ENCODE data around the gene PRKAG1.

The PRKAG1 gene

GRCh38 chr12:48960834-48961233, 57.7 kb downstream of the PRKAG1 start:
- DNase-seq = no peak

- DNase-seq = no peak
Observed at GRCh38 chr12:48958049-48958388, 60.6 kb downstream of the PRKAG1 start.

DNA sequence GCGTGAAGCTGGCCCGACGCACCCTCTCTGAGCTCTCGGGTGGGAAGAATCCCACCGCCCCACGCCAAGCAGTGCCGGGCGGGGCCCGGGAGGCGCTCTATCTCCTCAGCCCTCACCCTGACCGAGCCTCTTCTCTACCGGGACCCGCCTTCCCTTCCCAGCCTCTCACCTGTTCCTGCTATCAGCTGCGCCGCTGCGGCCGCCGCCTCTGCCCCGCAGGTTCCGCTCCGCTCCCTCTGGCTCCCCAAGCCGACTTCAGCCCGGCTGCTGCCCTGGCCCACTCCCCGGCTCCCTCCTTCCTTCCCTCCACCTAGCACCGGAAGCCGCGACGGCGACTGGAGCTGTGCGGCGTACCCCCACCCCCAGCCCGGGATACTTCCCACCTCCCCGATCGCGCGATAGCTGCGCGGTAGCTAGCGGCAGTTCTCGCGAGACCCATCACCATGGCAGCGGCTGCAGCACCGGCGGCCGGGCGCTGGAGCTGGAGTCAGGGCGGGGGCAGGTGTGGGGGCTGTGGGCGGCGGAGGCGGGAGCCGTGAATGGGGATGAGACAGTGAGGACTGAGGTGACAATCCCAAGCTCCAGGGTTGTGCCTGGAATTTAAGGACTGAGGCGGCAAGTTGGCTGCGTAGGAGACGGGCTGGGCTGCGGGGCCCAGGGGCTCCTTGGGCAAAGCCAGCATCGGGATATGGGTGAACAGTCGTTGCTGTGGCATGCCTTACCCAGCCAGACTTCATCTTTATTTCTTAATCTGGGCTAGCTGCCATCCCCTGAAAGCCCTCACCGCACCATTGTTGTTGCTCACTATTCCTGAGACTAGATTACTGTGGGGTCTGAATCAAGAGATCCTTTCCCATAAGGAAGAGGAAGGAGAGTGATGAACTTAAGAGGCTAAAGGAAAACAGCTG, 61.2 kb downstream of the PRKAG1 start, which contains the start of gene ARF3:
TSS of gene ARF3 (minus strand) at position 347 of the 908 bp plus-strand sequence. CDS start 16,392 bp downstream, outside the sequence.
- peak; percentile 96 for DNase-seq

DNA sequence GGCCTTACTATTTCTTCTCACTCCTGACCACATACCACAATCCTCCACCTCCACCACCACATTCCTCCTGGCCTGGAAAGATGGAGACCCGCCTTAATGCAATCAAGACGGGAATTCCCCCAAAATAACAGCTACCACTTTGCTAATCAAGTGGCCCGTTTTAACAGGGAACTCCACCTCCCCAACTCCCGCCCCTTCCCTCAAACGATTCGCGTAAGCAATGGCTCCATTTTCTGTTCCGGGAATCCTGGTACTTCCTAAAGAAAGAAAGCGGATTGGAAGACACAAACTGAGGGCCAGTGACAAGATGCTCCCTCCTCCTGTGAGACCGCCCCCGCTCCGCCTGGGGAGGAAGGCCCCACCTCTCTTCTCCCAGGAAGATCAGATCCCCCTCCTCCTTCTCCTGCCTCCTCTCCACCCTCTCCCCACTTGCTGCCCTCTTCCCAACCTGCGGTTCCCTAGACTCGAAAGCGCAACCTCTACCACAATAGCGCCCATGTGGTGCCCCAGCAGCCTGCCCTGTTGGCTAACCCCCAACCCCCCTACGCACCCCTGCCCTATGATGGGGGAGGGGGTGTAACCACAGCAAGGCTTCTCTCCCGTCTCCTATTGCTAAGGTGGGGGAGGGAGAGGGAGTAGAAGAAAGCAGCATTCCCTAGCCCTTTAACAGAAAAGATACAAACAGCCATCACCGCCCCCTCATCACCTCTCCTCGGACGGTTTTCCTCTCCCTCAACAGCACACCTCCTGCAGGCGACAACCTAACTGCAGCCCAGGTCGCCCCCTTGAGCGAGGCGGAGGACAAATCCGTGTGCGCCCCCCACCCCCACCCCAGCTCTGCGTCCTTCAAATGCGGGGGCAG, 62.1 kb downstream of the PRKAG1 start:
- DNase-seq = peak; percentile 71

GRCh38 chr12:48954841-48955501, 63.6 kb downstream of the PRKAG1 start:
- DNase-seq = no peak

GRCh38 chr12:48954061-48954460, 64.5 kb downstream of the PRKAG1 start:
- DNase-seq = no peak

DNA sequence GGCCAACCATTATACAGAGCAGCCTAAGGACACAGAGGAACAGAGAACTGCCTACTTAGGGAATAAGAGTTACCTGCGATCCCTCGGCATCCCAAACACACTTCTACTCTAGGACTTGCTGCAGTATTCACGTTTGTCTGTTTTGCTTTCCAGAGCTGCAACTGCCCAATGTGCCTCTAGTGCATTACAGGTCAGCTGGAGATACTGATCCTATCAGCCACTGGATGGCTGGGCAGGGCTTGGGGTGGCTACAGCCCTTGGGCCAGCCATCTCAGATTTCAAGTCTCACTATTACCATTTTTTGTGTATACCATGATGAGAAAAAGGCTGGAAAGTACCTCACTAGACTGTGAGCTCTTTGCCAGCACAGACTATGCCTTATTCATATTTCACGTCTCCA, 65.9 kb downstream of the PRKAG1 start:
- no peak for DNase-seq
